Ovary (tissue), 9 donors: Measurements from ENCODE around the gene TRAF1. TPM values are rescaled to one million over a fixed set of nuclear protein-coding genes. Genes with fewer than 3 reads are reported as not detected.

ENCODE experiments used
- DNase-seq, 5 donors: peaks; one replicate each; pipeline ENCODE4 v3.0.0-alpha.2; 2019 to 2020
- H3K27ac ChIP-seq, 2 donors: fragments of 200-600 bp; one replicate each; pipeline versions ENCODE4 v1.5.1 to v1.8.0; 2019 to 2022
- H3K27me3 ChIP-seq: fragments of 200-600 bp; one replicate; pipeline ENCODE4 v1.8.0; 2022
- H3K36me3 ChIP-seq: fragments of 200-600 bp; sonication (generic); one replicate; pipeline ENCODE4 v1.5.1; 2019
- H3K4me1 ChIP-seq: one replicate; pipeline ENCODE4 v1.8.1; 2013; ENCODE audit warnings: mild to moderate bottlenecking, moderate library complexity; ENCODE audit not compliant: insufficient read depth
- H3K4me3 ChIP-seq: fragments of 200-600 bp; sonication (generic); one replicate; pipeline ENCODE4 v1.5.1; 2017
- H3K9me3 ChIP-seq, 2 donors: fragments of 200-600 bp in 1 of 2; sonication (generic) in 1 of 2; one replicate each; pipeline versions ENCODE4 v1.5.1 to v1.8.1; 2013 to 2019; ENCODE audit warnings: mild to moderate bottlenecking in 1 of 2, moderate library complexity in 1 of 2
- EP300 ChIP-seq: sonication (generic); formaldehyde crosslinking; IDR thresholded peaks from one replicate; pipeline ENCODE4 v1.6.1; 2017; ENCODE audit warnings: antibody characterized with exemption
- POLR2A ChIP-seq: fragments of 450-650 bp; IDR thresholded peaks from one replicate; pipeline ENCODE4 v1.6.1; 2017; ENCODE audit warnings: antibody characterized with exemption, mild to moderate bottlenecking, moderate library complexity
- WGBS, 3 donors: extraction: QIAGEN DNeasy Blood & Tissue Kit in 1 of 3; methylation state at CpG; one replicate each; pipeline versions ENCODE4 v1.1.5 to v1.1.7; 2013 to 2017; 5-methylcytosine and 5-hydroxymethylcytosine counted together
- intact Hi-C, 4 donors: fragments of 100-400 bp; cut with DNase I; formaldehyde crosslinking; loops; one replicate each; pipeline versions ENCODE4 v1.11.0 to v1.15.1; 2022 to 2023
- polyA plus RNA-seq, 2 donors: library from polyadenylated mRNA; stranded (reverse); fragments of 200-250 nt in 1 of 2; fragments of 350-450 nt in 1 of 2; fragmentation: Illumina TruSeq in 1 of 2; extraction: RNeasy Lipid Tissue Mini Kit (QIAGEN cat#74804) in 1 of 2; gene quantifications; one replicate each; pipeline ENCODE4 v1.2.3, GENCODE V29; 2013 to 2014
- total RNA-seq, 7 donors: library from RNA; depleted of rRNA in 2 of 7; stranded (reverse); fragments of >200 nt in 2 of 7; fragmentation: NEBNext Ultra II Directional in 3 of 7; extraction: Animal tissue kit (Norgen Biotek cat#: 25700) in 3 of 7; gene quantifications; one replicate each; pipeline versions ENCODE4 v1.1.0 to v1.2.4, GENCODE V29; 2016 to 2023
- TF ChIP-seq, protein P1 (sequence below), 3 donors: fragments of 450-650 bp in 2 of 3; fragments of 200-600 bp in 1 of 3; IDR thresholded peaks; one replicate each; pipeline versions ENCODE4 v1.5.1 to v1.8.0; 2016 to 2022; ENCODE audit warnings: antibody characterized with exemption in 3 of 3, mild to moderate bottlenecking in 1 of 3
- donor health status: DM: no; HTN: no; CAD: no; lungs with moderate emphysema.
- donor health status: DM: no; HTN: no; CAD: no.
- donor health status: Bipolar disorder and iron deficiency.
- donor health status: DM: yes; HTN: yes; CAD: no.
- donor health status: DM: no; HTN: no; CAD: no.
- donor health status: DM: yes; HTN: yes; CAD: no.

The TRAF1 gene
- total and polyA plus RNA-seq, 9 donors, result 4.1 to 9.4 (median 5.5) TPM

DNA sequence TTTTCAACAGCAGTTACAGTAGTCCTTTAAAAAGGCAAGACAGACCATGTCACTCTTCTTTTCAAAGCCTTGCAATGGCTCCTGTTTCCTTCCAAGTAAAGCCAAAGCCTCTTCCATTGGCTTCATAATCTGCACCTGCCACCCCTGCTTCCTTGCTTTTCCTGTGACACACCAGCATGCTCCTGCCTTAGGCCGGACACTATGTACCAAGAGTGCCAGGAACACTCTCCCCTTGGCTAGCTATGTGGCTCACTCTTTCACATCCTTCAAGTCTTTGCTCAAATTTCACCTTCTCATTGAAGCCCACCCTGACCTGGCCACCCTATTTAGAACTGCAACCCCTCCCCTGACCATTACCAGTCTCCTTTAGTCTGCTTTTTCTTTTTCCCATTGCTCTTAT lies 22.2 kb upstream of the TRAF1 start:
- H3K36me3 ChIP-seq, result no peaks in the 10 kb centered on the region
- H3K4me3 ChIP-seq, result no peak overlapping the region
- no peak overlapping the region for H3K27ac ChIP-seq
- H3K27me3 ChIP-seq, result no peaks in the 10 kb centered on the region
- H3K9me3 ChIP-seq, result no peaks in the 10 kb centered on the region
- H3K4me1 ChIP-seq, result peaks cover 5% of the 10 kb centered on the region
- intact Hi-C loops, result no loop called here
- DNase-seq, result no peak
- WGBS, 3 donors, result 92 to 97% (median 97%) methylated on average over 1 of the region's 1 CpG
- TF ChIP-seq POLR2A (no peak), EP300 (no peak)
- TF ChIP-seq, protein P1, sequence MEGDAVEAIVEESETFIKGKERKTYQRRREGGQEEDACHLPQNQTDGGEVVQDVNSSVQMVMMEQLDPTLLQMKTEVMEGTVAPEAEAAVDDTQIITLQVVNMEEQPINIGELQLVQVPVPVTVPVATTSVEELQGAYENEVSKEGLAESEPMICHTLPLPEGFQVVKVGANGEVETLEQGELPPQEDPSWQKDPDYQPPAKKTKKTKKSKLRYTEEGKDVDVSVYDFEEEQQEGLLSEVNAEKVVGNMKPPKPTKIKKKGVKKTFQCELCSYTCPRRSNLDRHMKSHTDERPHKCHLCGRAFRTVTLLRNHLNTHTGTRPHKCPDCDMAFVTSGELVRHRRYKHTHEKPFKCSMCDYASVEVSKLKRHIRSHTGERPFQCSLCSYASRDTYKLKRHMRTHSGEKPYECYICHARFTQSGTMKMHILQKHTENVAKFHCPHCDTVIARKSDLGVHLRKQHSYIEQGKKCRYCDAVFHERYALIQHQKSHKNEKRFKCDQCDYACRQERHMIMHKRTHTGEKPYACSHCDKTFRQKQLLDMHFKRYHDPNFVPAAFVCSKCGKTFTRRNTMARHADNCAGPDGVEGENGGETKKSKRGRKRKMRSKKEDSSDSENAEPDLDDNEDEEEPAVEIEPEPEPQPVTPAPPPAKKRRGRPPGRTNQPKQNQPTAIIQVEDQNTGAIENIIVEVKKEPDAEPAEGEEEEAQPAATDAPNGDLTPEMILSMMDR (IDR thresholded peaks at IDR 0.05), result no peak

DNA sequence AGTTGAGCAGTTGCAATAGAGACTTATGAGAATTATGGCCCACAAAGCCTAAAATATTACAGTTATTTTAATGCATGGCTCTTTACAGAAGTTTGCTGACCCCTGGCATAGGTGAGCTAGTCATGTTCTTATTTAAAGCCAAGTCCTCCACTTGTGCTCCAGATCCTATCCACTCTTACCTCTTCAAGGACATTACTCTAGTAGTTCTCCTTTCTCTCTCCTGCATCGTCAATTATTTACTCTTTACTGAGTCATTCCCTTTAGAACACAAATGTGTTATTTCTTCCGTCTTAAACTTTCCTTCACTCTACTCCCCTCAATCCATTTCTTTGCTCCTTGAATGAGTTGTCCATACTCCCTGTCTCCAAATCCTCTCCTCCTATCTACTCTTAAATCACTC lies 20.6 kb upstream of the TRAF1 start:
- intact Hi-C loops, result no loop called here
- Histone ChIP-seq H3K4me3 (no peak overlapping the region), H3K9me3 (no peaks in the 10 kb centered on the region), H3K4me1 (peaks cover 7% of the 10 kb centered on the region), H3K27me3 (no peaks in the 10 kb centered on the region), H3K27ac (no peak overlapping the region), H3K36me3 (no peaks in the 10 kb centered on the region)
- TF ChIP-seq EP300 (no peak), POLR2A (no peak)
- TF ChIP-seq, protein P1 (IDR thresholded peaks at IDR 0.05), result no peak
- no peak for DNase-seq
- WGBS, 3 donors, result 90 to 94% (median 93%) methylated on average over 2 of the region's 2 CpGs

DNA sequence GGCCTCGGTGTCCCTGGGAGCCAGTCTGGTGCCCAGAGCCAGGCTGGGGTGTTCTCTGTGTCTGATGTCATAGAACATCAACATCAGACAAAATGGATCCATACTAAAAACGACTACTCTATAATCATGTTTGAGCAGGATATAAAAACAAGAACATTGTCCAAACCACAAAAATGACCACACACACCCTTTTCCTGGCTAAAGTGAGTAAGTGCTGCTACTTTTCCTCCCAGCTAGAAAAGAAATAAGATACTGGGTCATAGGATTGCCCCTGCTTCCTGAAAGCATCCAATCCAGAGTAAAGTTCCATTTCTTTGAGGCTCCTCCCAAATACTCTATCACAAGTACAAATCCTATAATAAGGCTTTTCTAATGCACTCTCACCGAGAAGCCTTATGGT lies 19.7 kb upstream of the TRAF1 start:
- WGBS, 3 donors, result 64 to 66% (median 66%) methylated on average over 3 of the region's 3 CpGs
- no peak for DNase-seq
- Histone ChIP-seq H3K4me3 (no peak overlapping the region), H3K27me3 (no peaks in the 10 kb centered on the region), H3K4me1 (peaks cover 5% of the 10 kb centered on the region), H3K27ac (no peak overlapping the region), H3K36me3 (no peaks in the 10 kb centered on the region), H3K9me3 (no peaks in the 10 kb centered on the region)
- intact Hi-C loops, result no loop called here
- TF ChIP-seq POLR2A (no peak), EP300 (no peak)
- TF ChIP-seq, protein P1 (IDR thresholded peaks at IDR 0.05), result no peak

DNA sequence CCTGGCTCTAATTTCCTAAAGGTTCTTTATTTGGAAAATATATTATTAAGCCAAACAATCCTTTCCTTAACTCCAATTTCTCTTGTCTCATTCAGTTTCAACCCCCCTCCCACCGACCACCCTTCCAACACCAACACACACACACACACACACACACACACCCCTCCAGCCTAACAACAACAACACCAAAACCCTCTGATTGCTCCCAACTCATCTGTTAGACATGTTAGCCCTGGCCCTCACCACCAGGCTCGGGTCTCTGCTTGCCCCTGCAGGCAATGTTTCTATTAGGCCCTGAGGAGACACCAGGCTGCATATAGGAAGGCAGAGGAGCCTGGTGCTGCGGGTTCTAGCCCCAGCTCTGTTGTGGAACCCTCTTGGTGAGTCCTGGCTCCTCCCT lies 18.4 kb upstream of the TRAF1 start:
- WGBS, 3 donors, result 86 to 92% (median 86%) methylated on average over 3 of the region's 3 CpGs
- DNase-seq, result no peak
- Histone ChIP-seq H3K27me3 (no peaks in the 10 kb centered on the region), H3K9me3 (no peaks in the 10 kb centered on the region), H3K27ac (no peak overlapping the region), H3K4me1 (peaks cover 5% of the 10 kb centered on the region), H3K36me3 (no peaks in the 10 kb centered on the region), H3K4me3 (no peak overlapping the region)
- TF ChIP-seq, protein P1 (IDR thresholded peaks at IDR 0.05), result no peak
- no peak for TF ChIP-seq POLR2A
- intact Hi-C loops, result no loop called here

DNA sequence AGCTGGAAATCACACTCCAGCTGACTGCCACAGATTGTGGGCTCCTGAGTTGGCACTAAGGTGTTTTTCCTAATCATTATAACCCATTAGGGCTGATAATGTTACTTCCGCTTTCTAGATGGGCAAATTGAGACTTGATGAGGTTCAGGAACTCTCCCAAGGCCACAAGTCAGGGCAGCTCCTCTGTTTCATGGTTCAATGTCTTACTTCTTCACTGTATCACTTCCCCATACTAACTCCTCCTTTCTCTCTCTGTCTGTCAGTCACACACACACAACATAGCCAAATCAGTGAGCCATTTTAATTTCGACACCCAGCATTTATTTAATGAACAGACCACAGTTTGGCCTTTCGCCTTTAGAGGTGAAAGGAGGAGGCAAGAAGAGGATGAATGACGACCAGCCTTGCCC lies 17.8 kb upstream of the TRAF1 start:
- TF ChIP-seq EP300 (no peak), POLR2A (no peak)
- TF ChIP-seq, protein P1 (IDR thresholded peaks at IDR 0.05), result no peak
- Histone ChIP-seq H3K9me3 (no peaks in the 10 kb centered on the region), H3K27me3 (no peaks in the 10 kb centered on the region), H3K4me1 (peaks cover 5% of the 10 kb centered on the region), H3K4me3 (no peak overlapping the region), H3K36me3 (no peaks in the 10 kb centered on the region), H3K27ac (no peak overlapping the region)
- DNase-seq, result no peak
- intact Hi-C loops, result no loop called here
- WGBS, 3 donors, result 88 to 94% (median 92%) methylated on average over 4 of the region's 4 CpGs
